ENCODE data around the gene SPEN. TPM values are rescaled to one million over a fixed set of nuclear protein-coding genes. Genes with fewer than 3 reads are reported as not detected.

Gene SPEN
- total RNA-seq, 1 experiment from 2014 or later = 70.3 TPM

- Histone ChIP-seq H3K27ac (ENCODE audit: low read depth, low read length, poor library complexity, severe bottlenecking) (peak overlapping the region; percentile 83), H3K9me3 (ENCODE audit: low read depth, low read length, poor library complexity, severe bottlenecking) (no peaks in the 10 kb centered on the region), H3K36me3 (ENCODE audit: insufficient read depth, low read length, poor library complexity, severe bottlenecking) (no peaks in the 10 kb centered on the region), H3K4me1 (ENCODE audit: insufficient read depth, low read length, poor library complexity, severe bottlenecking) (peaks cover 27% of the 10 kb centered on the region), H3K4me3 (ENCODE audit: low read depth, low read length, poor library complexity, severe bottlenecking) (peak overlapping the region; percentile 90), H3K27me3 (replicated peaks; ENCODE audit: insufficient read depth, low read depth, low read length, poor library complexity) (no peaks in the 10 kb centered on the region)
- intact Hi-C loops (cut with micrococcal nuclease; ENCODE audit: unreplicated experiment) = loop anchor here (5.0 kb wide), 1 partner anchor 37 kb away; no protein-coding TSS in a partner anchor
- CTCF ChIA-PET = interaction anchor here (0.9 kb wide), 1 partner anchor 35 kb away, joined by 3 read pairs; no protein-coding TSS in a partner anchor
- POLR2A ChIA-PET (ENCODE audit: low non-redundant PET) = interaction anchor here (0.6 kb wide), 4 partner anchors 10 to 36 kb away, joined by 4 to 16 read pairs (median 6); no protein-coding TSS in a partner anchor
- no peak for DNase-seq (ENCODE audit: low spot score)
- BruUV-seq (replicated peaks) = no TSS peak
- TF ChIP-seq CTCF (conservative IDR thresholded peaks at IDR 0.05; ENCODE audit: low read depth, low read length) = no peak
- TF ChIP-seq EZH2 (IDR thresholded peaks at IDR 0.05; ENCODE audit: borderline replicate concordance, low read depth, low read length, poor library complexity, severe bottlenecking) = no peak
These were observed 3.0 kb downstream of the SPEN start for GRCh38 chr1:15850471-15851001.

GRCh38 chr1:15851210-15852035, 3.9 kb downstream of the SPEN start:
- no peak overlapping the region for H3K4me3 ChIP-seq (ENCODE audit: low read depth, low read length, poor library complexity, severe bottlenecking)
- DNase-seq (ENCODE audit: low spot score) = no peak
- POLR2A ChIA-PET (ENCODE audit: low non-redundant PET) = interaction anchor here (0.7 kb wide), 1 partner anchor 111 kb away, joined by 3 read pairs; no protein-coding TSS in a partner anchor

More at GRCh38 chr1:15851210-15852035, 3.9 kb downstream of the SPEN start:
- Histone ChIP-seq H3K36me3 (ENCODE audit: insufficient read depth, low read length, poor library complexity, severe bottlenecking) (no peaks in the 10 kb centered on the region), H3K27me3 (replicated peaks; ENCODE audit: insufficient read depth, low read depth, low read length, poor library complexity) (no peaks in the 10 kb centered on the region), H3K27ac (ENCODE audit: low read depth, low read length, poor library complexity, severe bottlenecking) (peak overlapping the region; percentile 83), H3K4me1 (ENCODE audit: insufficient read depth, low read length, poor library complexity, severe bottlenecking) (peaks cover 26% of the 10 kb centered on the region), H3K9me3 (ENCODE audit: low read depth, low read length, poor library complexity, severe bottlenecking) (no peaks in the 10 kb centered on the region)
- CTCF ChIA-PET = no interaction called here
- intact Hi-C loops (cut with micrococcal nuclease; ENCODE audit: unreplicated experiment) = loop anchor here (5.0 kb wide), 1 partner anchor 36 kb away; no protein-coding TSS in a partner anchor
- TF ChIP-seq EZH2 (IDR thresholded peaks at IDR 0.05; ENCODE audit: borderline replicate concordance, low read depth, low read length, poor library complexity, severe bottlenecking) = no peak
- no peak for TF ChIP-seq CTCF (conservative IDR thresholded peaks at IDR 0.05; ENCODE audit: low read depth, low read length)
- no TSS peak for BruUV-seq (replicated peaks)
